Measurements from ENCODE around the gene ANAPC16. TPM values are rescaled to one million over a fixed set of nuclear protein-coding genes. Genes with fewer than 3 reads are reported as not detected.
A peak's percentile ranks its signal among the peaks of the same experiment; 100 is the strongest.

Gene ANAPC16
- total and polyA plus RNA-seq, 2 experiments from 2014 or later, result 77.5 to 126 TPM

DNA sequence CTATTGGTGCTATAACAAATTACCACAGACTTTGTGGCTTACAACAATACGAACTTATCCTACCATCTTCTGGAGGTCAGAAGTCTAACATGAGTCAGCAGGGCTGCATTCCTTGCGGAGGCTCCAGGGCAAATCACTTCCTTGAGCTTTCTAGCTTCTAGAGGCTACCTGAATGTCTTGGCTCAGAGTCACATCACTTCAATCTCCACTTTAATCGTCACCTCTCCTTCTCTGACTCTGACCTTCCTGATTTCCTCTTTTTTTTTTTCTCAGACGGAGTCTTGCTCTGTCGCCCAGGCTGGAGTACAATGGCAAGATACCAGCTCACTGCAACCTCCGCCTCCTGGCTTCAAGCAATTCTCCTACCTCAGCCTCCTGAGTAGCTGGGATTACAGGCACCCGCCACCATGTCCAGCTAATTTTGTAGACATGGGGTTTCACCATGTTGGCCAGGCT is 44.6 kb upstream of the ANAPC16 start:
- no peaks in the 10 kb centered on the region for H3K36me3 ChIP-seq (ENCODE audit: insufficient read depth)
- no peaks in the 10 kb centered on the region for H3K9me3 Mint-ChIP-seq
- H3K4me3 Mint-ChIP-seq, result no peak overlapping the region
- TF ChIP-seq, protein P1, sequence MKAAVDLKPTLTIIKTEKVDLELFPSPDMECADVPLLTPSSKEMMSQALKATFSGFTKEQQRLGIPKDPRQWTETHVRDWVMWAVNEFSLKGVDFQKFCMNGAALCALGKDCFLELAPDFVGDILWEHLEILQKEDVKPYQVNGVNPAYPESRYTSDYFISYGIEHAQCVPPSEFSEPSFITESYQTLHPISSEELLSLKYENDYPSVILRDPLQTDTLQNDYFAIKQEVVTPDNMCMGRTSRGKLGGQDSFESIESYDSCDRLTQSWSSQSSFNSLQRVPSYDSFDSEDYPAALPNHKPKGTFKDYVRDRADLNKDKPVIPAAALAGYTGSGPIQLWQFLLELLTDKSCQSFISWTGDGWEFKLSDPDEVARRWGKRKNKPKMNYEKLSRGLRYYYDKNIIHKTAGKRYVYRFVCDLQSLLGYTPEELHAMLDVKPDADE (IDR thresholded peaks at IDR 0.05), result no peak
- no peak for TF ChIP-seq REST (IDR thresholded peaks at IDR 0.05; ENCODE audit: unreplicated experiment)
- TF ChIP-seq POLR2AphosphoS5 (IDR thresholded peaks at IDR 0.05; ENCODE audit: low read depth), result no peak
- no peak for TF ChIP-seq EZH2 (IDR thresholded peaks at IDR 0.05; ENCODE audit: low read depth, unreplicated experiment)
- TF ChIP-seq CREB1 (CRISPR knock-in tag; IDR thresholded peaks at IDR 0.05; ENCODE audit: low read depth), result no peak
- TF ChIP-seq, protein P2, sequence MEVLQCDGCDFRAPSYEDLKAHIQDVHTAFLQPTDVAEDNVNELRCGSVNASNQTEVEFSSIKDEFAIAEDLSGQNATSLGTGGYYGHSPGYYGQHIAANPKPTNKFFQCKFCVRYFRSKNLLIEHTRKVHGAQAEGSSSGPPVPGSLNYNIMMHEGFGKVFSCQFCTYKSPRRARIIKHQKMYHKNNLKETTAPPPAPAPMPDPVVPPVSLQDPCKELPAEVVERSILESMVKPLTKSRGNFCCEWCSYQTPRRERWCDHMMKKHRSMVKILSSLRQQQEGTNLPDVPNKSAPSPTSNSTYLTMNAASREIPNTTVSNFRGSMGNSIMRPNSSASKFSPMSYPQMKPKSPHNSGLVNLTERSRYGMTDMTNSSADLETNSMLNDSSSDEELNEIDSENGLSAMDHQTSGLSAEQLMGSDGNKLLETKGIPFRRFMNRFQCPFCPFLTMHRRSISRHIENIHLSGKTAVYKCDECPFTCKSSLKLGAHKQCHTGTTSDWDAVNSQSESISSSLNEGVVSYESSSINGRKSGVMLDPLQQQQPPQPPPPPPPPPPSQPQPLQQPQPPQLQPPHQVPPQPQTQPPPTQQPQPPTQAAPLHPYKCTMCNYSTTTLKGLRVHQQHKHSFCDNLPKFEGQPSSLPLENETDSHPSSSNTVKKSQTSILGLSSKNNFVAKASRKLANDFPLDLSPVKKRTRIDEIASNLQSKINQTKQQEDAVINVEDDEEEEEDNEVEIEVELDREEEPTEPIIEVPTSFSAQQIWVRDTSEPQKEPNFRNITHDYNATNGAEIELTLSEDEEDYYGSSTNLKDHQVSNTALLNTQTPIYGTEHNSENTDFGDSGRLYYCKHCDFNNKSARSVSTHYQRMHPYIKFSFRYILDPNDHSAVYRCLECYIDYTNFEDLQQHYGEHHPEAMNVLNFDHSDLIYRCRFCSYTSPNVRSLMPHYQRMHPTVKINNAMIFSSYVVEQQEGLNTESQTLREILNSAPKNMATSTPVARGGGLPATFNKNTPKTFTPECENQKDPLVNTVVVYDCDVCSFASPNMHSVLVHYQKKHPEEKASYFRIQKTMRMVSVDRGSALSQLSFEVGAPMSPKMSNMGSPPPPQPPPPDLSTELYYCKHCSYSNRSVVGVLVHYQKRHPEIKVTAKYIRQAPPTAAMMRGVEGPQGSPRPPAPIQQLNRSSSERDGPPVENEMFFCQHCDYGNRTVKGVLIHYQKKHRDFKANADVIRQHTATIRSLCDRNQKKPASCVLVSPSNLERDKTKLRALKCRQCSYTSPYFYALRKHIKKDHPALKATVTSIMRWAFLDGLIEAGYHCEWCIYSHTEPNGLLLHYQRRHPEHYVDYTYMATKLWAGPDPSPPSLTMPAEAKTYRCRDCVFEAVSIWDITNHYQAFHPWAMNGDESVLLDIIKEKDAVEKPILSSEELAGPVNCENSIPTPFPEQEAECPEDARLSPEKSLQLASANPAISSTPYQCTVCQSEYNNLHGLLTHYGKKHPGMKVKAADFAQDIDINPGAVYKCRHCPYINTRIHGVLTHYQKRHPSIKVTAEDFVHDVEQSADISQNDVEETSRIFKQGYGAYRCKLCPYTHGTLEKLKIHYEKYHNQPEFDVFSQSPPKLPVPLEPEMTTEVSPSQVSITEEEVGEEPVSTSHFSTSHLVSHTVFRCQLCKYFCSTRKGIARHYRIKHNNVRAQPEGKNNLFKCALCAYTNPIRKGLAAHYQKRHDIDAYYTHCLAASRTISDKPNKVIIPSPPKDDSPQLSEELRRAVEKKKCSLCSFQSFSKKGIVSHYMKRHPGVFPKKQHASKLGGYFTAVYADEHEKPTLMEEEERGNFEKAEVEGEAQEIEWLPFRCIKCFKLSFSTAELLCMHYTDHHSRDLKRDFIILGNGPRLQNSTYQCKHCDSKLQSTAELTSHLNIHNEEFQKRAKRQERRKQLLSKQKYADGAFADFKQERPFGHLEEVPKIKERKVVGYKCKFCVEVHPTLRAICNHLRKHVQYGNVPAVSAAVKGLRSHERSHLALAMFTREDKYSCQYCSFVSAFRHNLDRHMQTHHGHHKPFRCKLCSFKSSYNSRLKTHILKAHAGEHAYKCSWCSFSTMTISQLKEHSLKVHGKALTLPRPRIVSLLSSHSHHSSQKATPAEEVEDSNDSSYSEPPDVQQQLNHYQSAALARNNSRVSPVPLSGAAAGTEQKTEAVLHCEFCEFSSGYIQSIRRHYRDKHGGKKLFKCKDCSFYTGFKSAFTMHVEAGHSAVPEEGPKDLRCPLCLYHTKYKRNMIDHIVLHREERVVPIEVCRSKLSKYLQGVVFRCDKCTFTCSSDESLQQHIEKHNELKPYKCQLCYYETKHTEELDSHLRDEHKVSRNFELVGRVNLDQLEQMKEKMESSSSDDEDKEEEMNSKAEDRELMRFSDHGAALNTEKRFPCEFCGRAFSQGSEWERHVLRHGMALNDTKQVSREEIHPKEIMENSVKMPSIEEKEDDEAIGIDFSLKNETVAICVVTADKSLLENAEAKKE (CRISPR knock-in tag; IDR thresholded peaks at IDR 0.05), result no peak
- no peak for TF ChIP-seq STAT1 (IDR thresholded peaks at IDR 0.05; ENCODE audit: unreplicated experiment)
- no peak for TF ChIP-seq ZNF331 (CRISPR knock-in tag; IDR thresholded peaks at IDR 0.05; ENCODE audit: low read depth)
- TF ChIP-seq JUNB (IDR thresholded peaks at IDR 0.05; ENCODE audit: unreplicated experiment), result no peak
- H3K27me3 ChIP-seq (ENCODE audit: insufficient read depth), result no peaks in the 10 kb centered on the region
- DNase-seq (ENCODE audit: low spot score) (no peak), ATAC-seq (no peak)
- H4K20me1 ChIP-seq (replicated peaks; ENCODE audit: insufficient read depth), result no peaks in the 10 kb centered on the region
- no peaks in the 10 kb centered on the region for H3K9me2 ChIP-seq (ENCODE audit: insufficient read depth)
- no peaks in the 10 kb centered on the region for H3K79me2 ChIP-seq (replicated peaks; ENCODE audit: insufficient read depth)
- no peak overlapping the region for H3K27ac ChIP-seq (ENCODE audit: low read depth)
- peaks cover 7% of the 10 kb centered on the region; the same call in 1 of the 3 replicates for H3K36me3 Mint-ChIP-seq (ENCODE audit: low read depth)
- no peaks in the 10 kb centered on the region; the same call in 2 of the 3 replicates for H3K4me1 Mint-ChIP-seq
- peak overlapping the region; percentile 73; the same call in 1 of the 2 replicates for H3K27ac Mint-ChIP-seq
- H3K4me3 ChIP-seq, result no peak overlapping the region
- no peaks in the 10 kb centered on the region for H3F3A ChIP-seq (replicated peaks; ENCODE audit: low read depth)
- no peak overlapping the region for H3K4me2 ChIP-seq
- peaks cover 1% of the 10 kb centered on the region for H3K27me3 Mint-ChIP-seq (ENCODE audit: insufficient read depth, low read depth, poor library complexity)
- H3K4me1 ChIP-seq (ENCODE audit: insufficient read depth), result no peaks in the 10 kb centered on the region
- H2AFZ ChIP-seq, result no peak overlapping the region

All from GM23338 (cell line).